Fibroblast of lung (primary cell): Measurements from ENCODE around the gene MGST3.

Experiments used
- EZH2 ChIP-seq: IDR thresholded peaks from 2 replicates; pipeline ENCODE4 v1.5.1; 2012; ENCODE audit warnings: low read length, control low read depth, mild to moderate bottlenecking; ENCODE audit errors: missing control alignments
- TF ChIP-seq, protein P1 (sequence below), 2 donors: IDR thresholded peaks in 1 of 2; conservative IDR thresholded peaks in 1 of 2; 1 replicate in 1 of 2; 2 replicates in 1 of 2; pipeline ENCODE4 v1.5.1; 2011 to 2012; ENCODE audit warnings: low read length in 2 of 2, control low read depth in 1 of 2, inconsistent platforms in 1 of 2, low read depth in 1 of 2, mild to moderate bottlenecking in 1 of 2

- TF ChIP-seq, protein P1, sequence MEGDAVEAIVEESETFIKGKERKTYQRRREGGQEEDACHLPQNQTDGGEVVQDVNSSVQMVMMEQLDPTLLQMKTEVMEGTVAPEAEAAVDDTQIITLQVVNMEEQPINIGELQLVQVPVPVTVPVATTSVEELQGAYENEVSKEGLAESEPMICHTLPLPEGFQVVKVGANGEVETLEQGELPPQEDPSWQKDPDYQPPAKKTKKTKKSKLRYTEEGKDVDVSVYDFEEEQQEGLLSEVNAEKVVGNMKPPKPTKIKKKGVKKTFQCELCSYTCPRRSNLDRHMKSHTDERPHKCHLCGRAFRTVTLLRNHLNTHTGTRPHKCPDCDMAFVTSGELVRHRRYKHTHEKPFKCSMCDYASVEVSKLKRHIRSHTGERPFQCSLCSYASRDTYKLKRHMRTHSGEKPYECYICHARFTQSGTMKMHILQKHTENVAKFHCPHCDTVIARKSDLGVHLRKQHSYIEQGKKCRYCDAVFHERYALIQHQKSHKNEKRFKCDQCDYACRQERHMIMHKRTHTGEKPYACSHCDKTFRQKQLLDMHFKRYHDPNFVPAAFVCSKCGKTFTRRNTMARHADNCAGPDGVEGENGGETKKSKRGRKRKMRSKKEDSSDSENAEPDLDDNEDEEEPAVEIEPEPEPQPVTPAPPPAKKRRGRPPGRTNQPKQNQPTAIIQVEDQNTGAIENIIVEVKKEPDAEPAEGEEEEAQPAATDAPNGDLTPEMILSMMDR (conservative IDR thresholded peaks at IDR 0.05 in 1 of 2, IDR thresholded peaks at IDR 0.05 in 1 of 2; ENCODE audit: low read depth in 1 of 2, low read length in 2 of 2) = no peak
- TF ChIP-seq EZH2 = no peak
Observed at GRCh38 chr1:165641231-165641987, 10.4 kb downstream of the MGST3 start.
